HFF-Myc (cell line): ENCODE data around the gene TEX13A.
"Not testable (repeated sequence)": the region's sequence is repeated elsewhere in the genome, so short reads cannot be mapped to it uniquely, and the experiment has no call there.

Experiments used
- DNase-seq: peaks from one replicate; pipeline ENCODE4 v3.0.0-alpha.2; 2011; ENCODE audit warnings: low read depth; ENCODE audit errors: extremely low read depth
- H3K4me3 ChIP-seq: replicated peaks from 2 replicates; pipeline ENCODE4 v1.5.1; 2011; ENCODE audit warnings: low read depth, mild to moderate bottlenecking, control low read depth, low read length
- TF ChIP-seq, protein P1 (sequence below): IDR thresholded peaks from 2 replicates; pipeline ENCODE4 v1.5.1; 2012; ENCODE audit warnings: mild to moderate bottlenecking, low read depth, low read length, control low read depth; ENCODE audit errors: missing control alignments

The TEX13A gene

DNA sequence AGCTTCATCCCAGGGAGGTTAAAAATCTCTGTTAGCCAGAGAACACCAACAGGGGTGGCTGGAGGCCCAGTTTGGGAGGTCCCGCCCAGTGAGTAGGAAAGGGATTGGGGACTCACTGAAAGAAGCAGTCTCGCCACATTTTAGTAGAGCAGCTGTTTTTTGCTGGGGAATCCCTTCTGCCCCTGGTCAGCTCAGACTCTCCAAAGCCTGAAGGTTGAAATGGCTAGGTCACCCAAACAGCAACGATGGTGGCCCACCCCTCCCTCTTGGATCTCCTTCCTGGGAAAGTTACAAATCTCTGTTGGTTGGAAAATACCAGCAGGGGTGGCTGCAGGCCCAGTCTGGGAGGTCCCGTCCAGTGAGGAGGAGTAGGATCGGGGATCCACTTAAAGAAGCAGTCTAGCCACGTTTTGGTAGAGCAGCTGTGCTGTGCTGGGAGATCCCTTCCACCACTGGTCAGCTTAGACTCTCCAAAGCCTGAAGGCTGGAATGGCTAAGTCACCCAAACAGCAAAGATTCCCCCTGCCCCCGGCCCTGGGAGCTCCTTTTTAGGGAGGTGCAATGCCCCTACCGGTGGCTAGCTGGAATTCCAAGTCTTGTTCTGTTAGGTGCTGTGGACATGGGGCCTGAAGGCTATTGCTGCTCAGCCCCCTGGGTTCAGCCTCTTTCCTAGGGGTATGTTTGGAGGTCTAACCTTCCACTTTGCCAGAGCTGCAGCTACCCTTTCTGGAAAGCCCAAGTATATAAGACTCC is 40.0 kb upstream of the TEX13A start:
- H3K4me3 ChIP-seq: no peak overlapping the region
- TF ChIP-seq, protein P1, sequence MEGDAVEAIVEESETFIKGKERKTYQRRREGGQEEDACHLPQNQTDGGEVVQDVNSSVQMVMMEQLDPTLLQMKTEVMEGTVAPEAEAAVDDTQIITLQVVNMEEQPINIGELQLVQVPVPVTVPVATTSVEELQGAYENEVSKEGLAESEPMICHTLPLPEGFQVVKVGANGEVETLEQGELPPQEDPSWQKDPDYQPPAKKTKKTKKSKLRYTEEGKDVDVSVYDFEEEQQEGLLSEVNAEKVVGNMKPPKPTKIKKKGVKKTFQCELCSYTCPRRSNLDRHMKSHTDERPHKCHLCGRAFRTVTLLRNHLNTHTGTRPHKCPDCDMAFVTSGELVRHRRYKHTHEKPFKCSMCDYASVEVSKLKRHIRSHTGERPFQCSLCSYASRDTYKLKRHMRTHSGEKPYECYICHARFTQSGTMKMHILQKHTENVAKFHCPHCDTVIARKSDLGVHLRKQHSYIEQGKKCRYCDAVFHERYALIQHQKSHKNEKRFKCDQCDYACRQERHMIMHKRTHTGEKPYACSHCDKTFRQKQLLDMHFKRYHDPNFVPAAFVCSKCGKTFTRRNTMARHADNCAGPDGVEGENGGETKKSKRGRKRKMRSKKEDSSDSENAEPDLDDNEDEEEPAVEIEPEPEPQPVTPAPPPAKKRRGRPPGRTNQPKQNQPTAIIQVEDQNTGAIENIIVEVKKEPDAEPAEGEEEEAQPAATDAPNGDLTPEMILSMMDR: no peak
- no peak for DNase-seq

DNA sequence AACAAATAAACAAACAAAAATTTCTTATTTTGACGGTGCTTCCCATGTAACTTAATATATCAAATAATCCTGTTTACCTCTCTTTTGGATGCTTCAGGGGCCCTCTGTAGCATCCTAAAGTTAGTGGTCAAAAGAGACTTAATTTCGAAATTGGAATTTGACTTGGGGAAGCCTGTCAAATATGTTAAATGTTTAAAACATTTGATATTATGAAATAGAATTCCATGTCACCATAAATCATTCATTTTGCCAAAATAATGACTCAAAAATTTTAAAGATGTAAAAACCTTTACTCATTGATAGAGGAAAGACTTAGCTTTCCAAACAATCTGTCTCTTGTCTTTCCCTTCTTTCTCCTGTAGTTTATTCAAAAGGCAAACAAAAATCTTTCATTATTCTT is 20.6 kb upstream of the TEX13A start:
- H3K4me3 ChIP-seq: no peak overlapping the region
- TF ChIP-seq, protein P1: no peak
- DNase-seq: no peak

DNA sequence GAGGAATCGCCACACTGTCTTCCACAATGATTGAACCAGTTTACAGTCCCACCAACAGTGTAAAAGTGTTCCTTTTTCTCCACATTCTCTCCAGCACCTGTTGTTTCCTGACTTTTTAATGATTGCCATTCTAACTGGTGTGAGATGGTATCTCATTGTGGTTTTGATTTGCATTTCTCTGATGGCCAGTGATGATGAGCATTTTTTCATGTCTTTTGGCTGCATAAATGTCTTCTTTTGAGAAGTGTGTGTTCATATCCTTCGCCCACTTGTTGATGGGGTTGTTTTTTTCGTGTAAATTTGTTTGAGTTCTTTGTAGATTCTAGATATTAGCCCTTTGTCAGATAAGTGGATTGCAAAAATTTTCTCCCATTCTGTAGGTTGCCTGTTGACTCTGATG is 16.9 kb upstream of the TEX13A start:
- not testable (repeated sequence) for DNase-seq, H3K4me3 ChIP-seq

DNA sequence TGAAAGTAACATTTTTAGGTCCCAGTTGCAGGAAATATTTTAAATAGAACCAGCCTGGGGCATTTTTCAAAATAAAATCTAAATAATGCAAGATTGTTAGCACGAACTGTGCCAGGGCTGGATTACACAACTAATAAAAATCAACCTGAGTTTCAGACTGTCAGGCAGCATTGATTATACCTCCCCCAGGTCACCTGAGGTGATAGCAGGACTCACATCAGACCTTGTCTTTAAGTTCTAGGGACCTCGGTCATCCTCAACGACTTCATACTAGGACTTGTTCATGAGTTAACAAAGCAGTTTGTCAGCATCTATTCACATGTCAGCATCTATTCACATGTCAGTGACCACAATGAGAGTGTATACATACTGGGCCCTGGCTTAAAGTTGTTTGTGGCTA is 8.7 kb upstream of the TEX13A start:
- DNase-seq: no peak
- TF ChIP-seq, protein P1: no peak
- H3K4me3 ChIP-seq: no peak overlapping the region

DNA sequence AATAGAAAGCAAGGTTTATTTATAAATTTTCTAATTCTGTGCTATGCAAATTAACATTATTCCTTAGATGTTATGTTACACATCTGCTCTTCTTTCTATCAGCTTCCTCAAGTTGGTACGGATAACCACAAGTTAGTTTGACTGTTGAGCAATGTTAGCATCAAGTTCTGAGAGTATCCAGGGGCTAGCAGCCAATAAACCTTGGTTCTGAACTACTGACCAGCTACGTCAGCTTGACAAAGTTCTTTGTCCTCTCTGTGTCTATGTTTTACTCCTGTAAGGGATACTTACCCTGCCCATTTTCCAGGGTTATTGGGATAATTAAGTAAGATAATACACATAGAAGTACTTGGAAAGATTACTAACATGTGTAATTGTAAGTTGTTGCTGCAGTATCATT is 8.1 kb upstream of the TEX13A start:
- no peak for DNase-seq
- TF ChIP-seq, protein P1: no peak
- H3K4me3 ChIP-seq: no peak overlapping the region

DNA sequence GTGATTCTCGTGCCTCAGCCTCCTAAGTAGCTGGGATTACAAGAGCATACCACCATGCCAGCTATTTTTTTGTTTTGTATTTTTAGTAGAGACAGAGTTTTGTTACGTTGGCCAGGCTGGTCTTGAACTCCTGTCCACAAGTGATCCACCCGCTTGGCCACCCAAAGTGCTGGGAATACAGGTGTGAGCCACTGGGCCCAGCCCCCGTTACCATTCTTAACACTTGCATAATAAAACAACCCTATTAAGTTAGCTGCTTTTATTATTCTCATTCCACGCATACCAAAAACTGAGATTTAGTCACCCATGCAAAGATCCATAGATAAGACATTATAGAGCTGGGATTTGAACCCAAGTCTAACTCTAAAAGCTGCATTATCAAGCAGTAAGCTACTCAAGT is 6.0 kb upstream of the TEX13A start:
- no peak for DNase-seq
- TF ChIP-seq, protein P1: no peak
- no peak overlapping the region for H3K4me3 ChIP-seq

DNA sequence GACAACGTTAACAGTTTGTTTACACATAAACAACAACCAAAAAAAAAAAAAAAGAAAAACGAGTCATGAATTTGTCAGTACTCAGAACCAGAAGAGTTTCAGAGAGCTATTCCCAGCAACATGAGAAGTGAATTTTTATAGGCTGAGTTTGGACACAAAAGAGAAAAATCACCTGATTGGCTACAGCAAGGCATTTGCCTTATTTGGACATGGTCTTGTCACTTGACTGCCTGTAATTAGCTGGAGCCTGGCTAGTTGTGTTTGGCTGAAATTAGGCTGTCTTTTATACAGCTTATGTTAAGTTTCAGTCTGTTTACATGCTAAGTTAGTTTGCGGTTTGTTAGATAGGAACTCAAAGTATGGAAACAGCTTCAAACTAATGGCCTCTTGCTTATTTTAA is 880 bp upstream of the TEX13A start:
- TF ChIP-seq, protein P1: no peak
- no peak for DNase-seq
- no peak overlapping the region for H3K4me3 ChIP-seq
